GM12878 (cell line): Measurements from ENCODE around the gene PIP4K2B. TPM values are rescaled to one million over a fixed set of nuclear protein-coding genes. Genes with fewer than 3 reads are reported as not detected.

Experiments used
- ATAC-seq: fragments of 200-7000 bp; cut with Tn5 transposase; 3 replicates; pipeline ENCODE4 v1.9.1; 2020; ENCODE audit warnings: mild to moderate bottlenecking, moderate library complexity
- BruUV-seq: library from RNA; stranded (reverse); fragments of 400-500 nt; replicated peaks from 2 replicates; lab custom pipeline; 2021; lab: Mats Ljungman, UMichigan
- CTCF ChIA-PET: fragments of 300-600 bp; sonication (Branson Sonifier 250); formaldehyde crosslinking; extraction: SDS; loops from one replicate; lab custom pipeline; 2021; ENCODE audit warnings: inconsistent platforms; lab: Yijun Ruan, JAX
- POLR2A ChIA-PET: fragments of 350-600 bp; formaldehyde crosslinking; extraction: SDS; loops from one replicate; lab custom pipeline; 2021; ENCODE audit warnings: inconsistent platforms; lab: Charles Lee
- RAD21 ChIA-PET: fragments of 300-600 bp; sonication (Branson Sonifier 250); formaldehyde crosslinking; loops from one replicate; lab custom pipeline; 2023; ENCODE audit warnings: antibody characterized with exemption; ENCODE audit not compliant: unreplicated experiment; lab: Charles Lee
- SMC1A ChIA-PET: fragments of 300-600 bp; sonication (Branson Sonifier 250); formaldehyde crosslinking; loops from one replicate; lab custom pipeline; 2023; ENCODE audit not compliant: unreplicated experiment, uncharacterized antibody; lab: Charles Lee
- DNase-seq: peaks from one replicate; pipeline ENCODE4 v3.0.0-alpha.2; 2011; ENCODE audit warnings: low read depth, low spot score
- FAIRE-seq: peaks from 3 replicates; lab custom pipeline; 2011; peaks lifted over from hg19 to GRCh38; lab: Jason Lieb, UNC
- H2AFZ ChIP-seq: 2 replicates; pipeline ENCODE4 v1.6.0; 2011; ENCODE audit warnings: low read depth, low read length, control low read depth; ENCODE audit not compliant: control insufficient read depth
- H3K27ac ChIP-seq: 2 replicates; pipeline ENCODE4 v1.5.1; 2011; ENCODE audit warnings: control low read depth; ENCODE audit not compliant: control insufficient read depth, insufficient read depth
- H3K27me3 ChIP-seq, 2 experiments: replicated peaks in 1 of 2; 2 replicates each; pipeline versions ENCODE4 v1.6.0 to v1.6.1; 2011; ENCODE audit warnings: low read length in 1 of 2; ENCODE audit not compliant: control insufficient read depth in 2 of 2, insufficient read depth in 2 of 2
- H3K36me3 ChIP-seq, 2 experiments: 2 replicates each; pipeline ENCODE4 v1.5.1; 2011; ENCODE audit warnings: low read length in 1 of 2; ENCODE audit not compliant: control insufficient read depth in 2 of 2, insufficient read depth in 2 of 2
- H3K4me1 ChIP-seq: 2 replicates; pipeline ENCODE4 v1.6.1; 2011; ENCODE audit warnings: mild to moderate bottlenecking, low read length, moderate library complexity, mixed read lengths; ENCODE audit not compliant: control insufficient read depth, insufficient read depth
- H3K4me2 ChIP-seq: 2 replicates; pipeline ENCODE4 v1.6.0; 2011; ENCODE audit warnings: control low read depth; ENCODE audit not compliant: control insufficient read depth, insufficient read depth
- H3K4me3 ChIP-seq: fragments of 200-600 bp; sonication (generic); 2 replicates; pipeline ENCODE4 v1.5.1; 2016
- H3K79me2 ChIP-seq: 2 replicates; pipeline ENCODE4 v1.6.0; 2011; ENCODE audit warnings: low read length; ENCODE audit not compliant: control insufficient read depth, insufficient read depth
- H3K9ac ChIP-seq: 2 replicates; pipeline ENCODE4 v1.8.0; 2011; ENCODE audit warnings: low read length, control low read depth, mixed read lengths; ENCODE audit not compliant: control insufficient read depth, insufficient read depth
- H3K9me3 ChIP-seq: replicated peaks from 3 replicates; pipeline ENCODE4 v1.5.1; 2011; ENCODE audit warnings: mild to moderate bottlenecking, low read length; ENCODE audit not compliant: control insufficient read depth, insufficient read depth
- H4K20me1 ChIP-seq: 2 replicates; pipeline ENCODE4 v1.6.0; 2011; ENCODE audit not compliant: control insufficient read depth, insufficient read depth
- PAX8 ChIP-seq: fragments of 450-650 bp; IDR thresholded peaks from 2 replicates; pipeline ENCODE4 v1.6.1; 2017; ENCODE audit warnings: mild to moderate bottlenecking, moderate library complexity
- SIX5 ChIP-seq: IDR thresholded peaks from 2 replicates; pipeline ENCODE4 v1.6.1; 2011; ENCODE audit warnings: mild to moderate bottlenecking, low read depth, low read length, moderate library complexity; ENCODE audit not compliant: severe bottlenecking
- ZNF687 ChIP-seq: fragments of 450-650 bp; IDR thresholded peaks from 2 replicates; pipeline ENCODE4 v1.6.1; 2017; ENCODE audit warnings: mild to moderate bottlenecking, moderate library complexity
- WGBS: methylation state at CpG from one replicate; pipeline ENCODE4 v1.1.6; 2016; ENCODE audit warnings: low lambda C conversion rate; ENCODE audit not compliant: insufficient replicate concordance, insufficient coverage; ENCODE audit errors: missing lambda C conversion rate; 5-methylcytosine and 5-hydroxymethylcytosine counted together
- in situ Hi-C: fragments of 300-500 bp; cut with MboI; formaldehyde crosslinking; loops from 9 replicates; pipeline ENCODE4 v1.14.3; 2018; ENCODE audit warnings: mixed read lengths
- intact Hi-C: fragments of 100-400 bp; cut with micrococcal nuclease; formaldehyde crosslinking; loops from one replicate; pipeline ENCODE4 v1.14.2; 2022; ENCODE audit not compliant: unreplicated experiment
- polyA plus RNA-seq, 11 experiments: library from polyadenylated mRNA; depleted of rRNA in 4 of 11; unstranded in 6 of 11; stranded (reverse) in 5 of 11; fragments of >200 nt; fragmentation: Nextera tagmentation in 4 of 11; fragmentation: Illumina TruSeq in 1 of 11; extraction: Ambion mirVana in 4 of 11; extraction: Trizol in 1 of 11; gene quantifications; 1 replicate in 1 of 11; 2 replicates in 10 of 11; pipeline versions ENCODE4 v1.2.1 to v1.2.3, GENCODE V29; 2011 to 2016; ENCODE audit warnings: inconsistent platforms in 2 of 11, missing spikeins in 2 of 11, low read depth in 1 of 11
- total RNA-seq, 4 experiments: library from RNA; depleted of rRNA in 3 of 4; stranded (reverse); fragments of >200 nt in 3 of 4; fragmentation: Illumina TruSeq in 1 of 4; extraction: Trizol in 1 of 4; gene quantifications; 2 replicates each; pipeline versions ENCODE4 v1.2.1 to v1.2.3, GENCODE V29; 2013 to 2021
- TF ChIP-seq, protein P1 (sequence below): fragments of 450-650 bp; IDR thresholded peaks from 2 replicates; pipeline ENCODE4 v1.6.1; 2016; ENCODE audit warnings: mild to moderate bottlenecking

Gene PIP4K2B
- total and polyA plus RNA-seq, 10 of the 15 experiments (the other 5 are each of a cell fraction or from before 2014, with no cell fraction given): 3.8 to 30.3 (median 18.2) TPM

DNA sequence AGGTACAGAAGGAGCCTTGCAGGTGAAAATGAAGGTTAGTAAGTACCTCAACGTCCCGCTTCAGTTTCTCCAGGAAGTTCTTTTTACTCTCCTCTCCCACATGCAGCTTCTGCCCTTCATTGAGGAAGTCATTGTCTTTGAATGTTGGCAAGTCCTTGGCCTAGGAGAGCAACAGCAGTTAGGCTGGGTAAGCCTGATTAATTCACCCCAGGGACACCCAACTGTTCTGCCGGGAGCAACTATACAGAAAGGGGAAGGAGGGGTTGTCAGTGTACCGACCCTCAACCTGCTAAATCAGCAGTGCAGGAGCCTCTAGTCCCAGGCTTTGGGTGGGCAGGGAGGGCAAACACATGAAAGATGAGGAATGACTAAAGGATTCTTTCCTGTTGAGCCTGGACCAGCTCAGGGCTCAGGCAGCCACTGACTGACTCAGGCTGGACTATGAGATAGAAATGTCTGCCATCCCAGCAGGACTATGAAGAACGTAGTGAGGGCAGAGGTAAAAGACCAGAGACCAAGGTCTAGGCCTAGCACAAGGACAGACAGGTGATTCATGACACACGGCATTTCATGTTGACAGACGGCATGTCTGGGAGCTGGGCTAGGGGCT, 21.6 kb downstream of the PIP4K2B start:
- Histone ChIP-seq H3K27me3 (no peaks in the 10 kb centered on the region), H3K36me3 (peaks cover 14 to 17% of the 10 kb centered on the region in 2 experiments), H4K20me1 (no peaks in the 10 kb centered on the region), H2AFZ (no peak overlapping the region), H3K9ac (no peak overlapping the region), H3K27ac (no peak overlapping the region), H3K4me1 (no peaks in the 10 kb centered on the region), H3K4me2 (no peak overlapping the region), H3K79me2 (no peaks in the 10 kb centered on the region), H3K4me3 (no peak overlapping the region), H3K9me3 (no peaks in the 10 kb centered on the region)
- TF ChIP-seq SIX5: no peak
- TF ChIP-seq PAX8: no peak
- no peak for TF ChIP-seq ZNF687
- TF ChIP-seq, protein P1, sequence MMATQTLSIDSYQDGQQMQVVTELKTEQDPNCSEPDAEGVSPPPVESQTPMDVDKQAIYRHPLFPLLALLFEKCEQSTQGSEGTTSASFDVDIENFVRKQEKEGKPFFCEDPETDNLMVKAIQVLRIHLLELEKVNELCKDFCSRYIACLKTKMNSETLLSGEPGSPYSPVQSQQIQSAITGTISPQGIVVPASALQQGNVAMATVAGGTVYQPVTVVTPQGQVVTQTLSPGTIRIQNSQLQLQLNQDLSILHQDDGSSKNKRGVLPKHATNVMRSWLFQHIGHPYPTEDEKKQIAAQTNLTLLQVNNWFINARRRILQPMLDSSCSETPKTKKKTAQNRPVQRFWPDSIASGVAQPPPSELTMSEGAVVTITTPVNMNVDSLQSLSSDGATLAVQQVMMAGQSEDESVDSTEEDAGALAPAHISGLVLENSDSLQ: no peak
- intact Hi-C loops: no loop called here
- no peak for ATAC-seq
- POLR2A ChIA-PET: no interaction called here
- in situ Hi-C loops: no loop called here
- RAD21 ChIA-PET: no interaction called here
- no TSS peak for BruUV-seq
- SMC1A ChIA-PET: interaction anchor here (1.0 kb wide), 1 partner anchor 47 kb away, joined by 3 read pairs; the partner anchor contains the start of gene CWC25
- 82% methylated on average over 7 of the region's 7 CpGs for WGBS
- no peak for DNase-seq
- CTCF ChIA-PET: no interaction called here
- FAIRE-seq: no peak
